ENCODE results near the gene GPR78.

The GPR78 gene

DNA sequence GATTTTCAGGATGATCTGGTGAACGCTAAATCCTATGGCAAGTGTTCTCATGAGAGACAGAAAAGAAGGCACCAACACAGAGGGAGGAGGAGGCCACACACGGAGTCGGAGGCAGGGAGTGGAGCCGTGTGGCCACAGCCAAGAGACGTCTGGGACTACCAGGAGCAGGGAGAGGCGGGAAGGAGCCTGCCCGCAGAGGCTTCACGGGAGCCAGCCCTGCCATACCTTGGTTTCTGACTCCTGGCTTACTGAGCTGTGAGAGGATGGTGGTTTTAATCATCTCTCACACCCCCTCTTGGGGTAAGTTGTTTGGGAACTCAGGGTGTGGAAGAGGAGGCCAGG lies 33.5 kb upstream of the GPR78 start:
- no peak for FAIRE-seq
- no peak for DNase-seq (ENCODE audit: low spot score)

GRCh38 chr4:8547108-8547911 lies 32.9 kb upstream of the GPR78 start:
- peak; percentile 40 for DNase-seq (ENCODE audit: low spot score)
- FAIRE-seq = no peak

DNA sequence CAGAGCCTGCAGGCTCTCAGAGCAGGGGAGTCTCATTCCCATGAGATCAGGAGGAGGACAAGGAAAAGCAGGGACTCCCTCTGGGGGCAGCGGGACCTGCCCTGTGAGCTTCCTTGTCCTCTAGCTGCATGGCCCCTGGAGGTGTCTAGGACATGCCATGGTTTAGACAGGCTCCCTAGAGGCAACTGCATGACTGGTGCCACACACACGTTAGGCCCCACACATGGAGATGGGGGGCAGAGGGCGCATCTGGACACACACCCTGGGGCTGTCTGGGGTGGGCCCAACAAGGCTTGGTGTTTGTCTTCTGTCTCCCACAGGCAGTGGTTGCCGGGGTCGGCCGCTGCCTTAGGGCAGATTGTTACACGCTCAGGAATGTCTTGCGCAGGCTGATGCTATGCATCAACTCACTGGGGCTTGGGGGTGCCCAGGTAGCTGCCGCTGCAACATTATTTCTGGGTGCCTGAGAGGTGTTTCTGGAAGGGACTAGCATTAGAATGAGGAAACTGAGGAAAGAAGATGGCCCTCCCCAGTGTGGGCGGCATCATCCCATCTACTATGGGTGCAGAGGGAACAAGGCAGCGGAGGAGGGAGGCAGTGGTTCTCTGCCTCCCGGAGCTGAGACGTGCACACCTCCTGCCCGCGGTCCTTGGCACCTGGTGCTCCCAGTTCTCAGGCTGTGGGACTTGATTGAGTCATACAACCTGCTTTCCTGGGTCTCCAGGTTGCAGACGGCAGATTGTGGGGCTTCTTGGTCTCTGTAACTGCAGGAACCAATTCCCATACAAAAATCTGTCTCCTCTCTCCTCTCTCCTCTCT lies 32.1 kb upstream of the GPR78 start:
- DNase-seq (ENCODE audit: low spot score) (no peak), FAIRE-seq (no peak)

DNA sequence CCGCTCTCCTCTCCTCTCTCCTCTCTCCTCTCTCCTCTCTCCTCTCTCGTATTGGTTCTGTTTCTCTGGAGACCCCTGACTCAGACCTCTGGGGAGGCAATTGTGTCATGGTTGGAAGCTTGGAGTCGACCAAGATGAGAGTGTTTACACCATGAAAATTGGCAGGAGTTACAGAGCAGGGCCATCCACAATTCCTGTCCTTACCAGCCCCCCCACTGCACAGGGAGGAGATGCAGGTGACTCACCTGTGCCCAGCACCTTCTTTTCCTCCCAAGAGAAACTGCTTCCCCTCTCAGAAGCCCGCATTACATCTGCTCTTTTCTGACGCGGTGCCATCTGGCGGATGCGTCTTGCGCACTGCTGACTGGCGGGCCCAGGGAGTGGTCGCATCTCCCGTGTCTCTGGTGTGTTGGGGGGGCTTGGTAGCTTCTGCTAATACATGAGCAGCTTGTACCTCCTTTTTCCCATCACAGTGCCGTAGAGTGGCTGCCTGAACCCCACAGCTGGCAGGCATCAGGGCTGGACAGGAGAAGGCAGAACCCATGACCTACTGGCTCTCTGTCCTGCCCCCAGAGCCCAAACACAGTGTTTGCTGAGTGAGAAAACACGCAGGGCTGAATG lies 31.4 kb upstream of the GPR78 start:
- DNase-seq (ENCODE audit: low spot score) = no peak
- FAIRE-seq = no peak

GRCh38 chr4:8549352-8549931 lies 30.8 kb upstream of the GPR78 start:
- DNase-seq (ENCODE audit: low spot score) (no peak), FAIRE-seq (no peak)

- FAIRE-seq (no peak), DNase-seq (ENCODE audit: low spot score) (no peak)
Measured at GRCh38 chr4:8550691-8551090, 29.5 kb upstream of the GPR78 start.

GRCh38 chr4:8552024-8552423 lies 28.2 kb upstream of the GPR78 start:
- FAIRE-seq = no peak

DNA sequence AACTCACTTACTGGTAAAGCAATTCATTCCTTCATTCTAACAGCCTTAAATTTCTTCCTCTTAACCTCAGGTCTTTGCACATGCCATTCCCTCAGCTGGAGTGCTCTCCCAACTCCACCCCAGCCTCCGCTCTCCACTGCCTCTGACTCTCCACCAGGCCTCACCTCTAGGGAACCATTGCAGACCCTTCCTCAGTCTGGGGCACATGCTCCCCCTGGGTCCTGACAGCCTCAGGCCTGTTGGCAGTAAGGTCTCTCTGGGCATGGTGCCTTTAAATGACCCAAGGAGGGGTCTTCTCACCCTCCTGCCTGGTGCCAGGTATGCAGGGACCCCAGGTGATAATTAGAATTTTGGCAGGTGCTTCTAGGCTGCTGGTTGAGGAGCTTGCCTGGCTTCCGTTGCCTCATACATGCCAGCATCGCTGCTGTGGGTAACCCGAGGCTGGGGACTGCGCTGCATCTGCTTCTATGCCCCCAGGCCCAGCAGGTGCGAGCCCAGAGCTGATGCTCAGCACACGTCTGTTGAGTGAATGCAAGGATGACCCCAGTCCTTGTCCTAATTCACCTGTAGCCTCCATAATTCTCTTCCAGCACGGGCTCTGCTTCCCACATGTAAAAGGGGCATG lies 27.5 kb upstream of the GPR78 start:
- DNase-seq (ENCODE audit: low spot score) = no peak
- FAIRE-seq = no peak

More at GRCh38 chr4:8552024-8552423, 28.2 kb upstream of the GPR78 start:
- DNase-seq (ENCODE audit: low spot score) = no peak

DNA sequence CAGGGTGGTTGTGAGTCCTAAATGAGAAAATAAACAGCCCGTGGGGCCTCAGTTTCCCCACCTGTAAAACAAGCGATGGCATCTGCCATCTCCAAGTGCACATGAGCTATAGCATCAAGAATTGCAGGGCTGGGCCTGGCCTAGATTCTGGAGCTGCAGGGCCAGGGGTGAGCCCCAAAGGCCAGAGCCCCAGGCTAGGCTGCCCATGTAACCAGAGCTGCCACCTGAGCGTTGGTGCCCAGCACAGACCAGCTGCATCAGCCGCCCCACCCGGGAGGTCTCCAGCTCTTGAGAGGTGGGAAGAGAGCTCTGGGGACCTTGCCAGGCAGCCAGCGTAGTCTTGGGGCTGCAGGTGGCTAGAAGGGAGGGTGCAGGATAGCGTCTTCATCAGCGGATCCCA lies 27.0 kb upstream of the GPR78 start:
- no peak for DNase-seq (ENCODE audit: low spot score)
- FAIRE-seq = no peak

- no peak for FAIRE-seq
- no peak for DNase-seq (ENCODE audit: low spot score)
Measured at GRCh38 chr4:8553991-8554405, 26.2 kb upstream of the GPR78 start.

DNA sequence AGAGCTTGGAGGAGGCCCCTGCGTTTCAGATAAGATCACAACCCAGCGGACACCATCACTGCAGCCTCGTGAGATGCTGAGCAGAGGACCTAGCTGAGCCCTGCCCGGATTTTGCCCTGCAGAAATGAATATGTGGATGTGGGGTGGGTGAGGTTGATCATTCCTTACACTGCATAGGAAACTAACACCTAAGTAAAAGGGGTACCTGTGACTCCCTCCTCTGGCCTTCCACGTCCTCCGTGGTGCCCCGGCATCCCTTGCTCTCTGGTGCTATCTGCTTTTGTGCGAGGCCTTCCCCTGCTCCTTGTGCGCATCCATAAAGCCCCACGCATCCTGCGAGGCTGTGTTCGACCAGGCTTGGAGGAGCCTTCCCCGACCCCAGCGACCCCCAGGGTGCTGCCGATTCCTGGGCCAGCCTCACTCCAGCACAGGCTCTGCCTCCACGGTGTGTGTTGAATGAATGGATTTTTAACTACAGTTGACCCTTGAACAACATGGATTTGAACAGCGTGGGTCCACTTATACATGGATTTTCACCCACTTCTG lies 25.6 kb upstream of the GPR78 start:
- DNase-seq (ENCODE audit: low spot score) (no peak), FAIRE-seq (no peak)

- FAIRE-seq (no peak), DNase-seq (ENCODE audit: low spot score) (no peak)
Measured at GRCh38 chr4:8555716-8556115, 24.5 kb upstream of the GPR78 start.

DNA sequence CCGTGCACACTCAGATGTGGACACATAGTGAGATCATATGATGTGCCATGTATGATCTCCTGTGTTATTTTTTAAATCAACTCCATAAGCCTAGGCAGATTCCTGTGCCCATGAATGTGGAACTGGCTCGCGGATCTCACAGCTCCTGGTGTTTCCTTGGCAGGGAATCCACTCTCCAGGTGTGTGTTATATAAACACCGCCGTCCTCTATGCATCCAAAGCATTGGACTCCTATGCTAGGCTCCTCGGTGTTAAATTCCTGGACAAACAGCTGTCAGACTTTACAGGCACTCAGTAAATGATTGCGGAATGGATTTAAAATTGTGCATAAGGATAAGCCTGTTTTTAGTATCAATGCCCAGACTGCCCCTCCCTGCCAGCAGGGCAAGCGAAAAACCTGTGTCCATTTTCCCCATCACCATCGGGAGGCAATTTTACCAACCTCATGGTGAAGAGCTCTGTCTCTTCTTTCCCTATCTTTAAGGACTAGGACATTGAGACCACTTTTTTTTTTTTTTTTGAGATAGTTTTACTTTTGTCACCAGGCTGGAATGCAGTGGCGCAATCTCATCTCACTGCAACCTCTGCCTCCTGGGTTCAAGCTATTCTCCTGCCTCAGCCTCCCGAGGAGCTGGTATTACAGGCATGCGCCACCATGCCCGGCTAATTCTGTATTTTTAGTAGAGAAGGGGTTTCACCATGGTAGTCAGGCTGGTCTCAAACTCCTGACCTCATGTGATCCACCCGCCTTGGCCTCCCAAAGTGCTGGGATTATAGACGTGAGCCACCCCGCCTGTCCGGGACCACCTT lies 23.6 kb upstream of the GPR78 start:
- FAIRE-seq (no peak), DNase-seq (ENCODE audit: low spot score) (no peak)

DNA sequence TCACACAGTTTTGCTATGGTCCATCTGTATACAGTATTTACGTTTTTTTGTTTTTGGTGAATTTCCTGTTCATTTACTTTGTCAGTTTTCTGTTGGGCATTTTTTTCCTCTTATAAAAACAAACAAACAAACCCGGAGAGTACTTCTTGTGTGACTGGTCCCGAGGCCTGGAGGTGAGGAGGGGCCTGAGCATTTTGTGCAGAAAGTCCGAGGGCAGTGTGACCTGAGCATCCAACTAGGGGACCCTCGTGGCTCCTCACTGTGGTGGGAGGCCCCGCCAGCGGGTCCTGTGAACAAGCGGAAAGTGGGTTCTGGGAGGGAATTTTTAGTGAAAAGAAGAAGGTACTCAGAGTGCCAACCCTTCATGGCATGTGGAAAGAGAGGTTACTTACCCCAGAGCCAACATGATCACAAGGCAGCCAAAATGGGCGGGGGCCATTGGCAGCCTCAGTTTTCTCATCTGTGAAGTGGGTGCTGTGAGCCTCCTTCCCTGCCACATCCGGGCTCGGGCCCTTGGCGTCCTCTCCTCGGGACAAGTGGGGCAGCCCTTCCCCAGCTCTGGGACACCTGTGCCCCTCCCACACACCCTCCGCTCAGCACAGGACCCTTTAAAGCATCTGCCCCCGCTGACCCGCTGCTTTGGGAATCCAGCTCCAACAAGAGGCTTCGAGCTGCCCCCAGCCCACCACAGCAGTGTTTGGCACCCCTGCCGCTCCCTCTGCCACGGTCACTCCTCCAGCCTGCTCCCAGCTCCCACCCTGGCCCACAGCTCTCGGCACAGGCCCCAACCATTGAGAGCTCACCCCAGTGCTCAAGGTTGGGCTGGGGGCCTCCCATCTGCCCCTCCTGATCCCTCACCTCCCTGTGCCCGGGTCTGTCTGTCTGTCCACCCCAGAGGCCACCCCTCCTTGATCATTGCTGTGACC lies 22.8 kb upstream of the GPR78 start:
- DNase-seq (ENCODE audit: low spot score) = no peak
- FAIRE-seq = no peak

DNA sequence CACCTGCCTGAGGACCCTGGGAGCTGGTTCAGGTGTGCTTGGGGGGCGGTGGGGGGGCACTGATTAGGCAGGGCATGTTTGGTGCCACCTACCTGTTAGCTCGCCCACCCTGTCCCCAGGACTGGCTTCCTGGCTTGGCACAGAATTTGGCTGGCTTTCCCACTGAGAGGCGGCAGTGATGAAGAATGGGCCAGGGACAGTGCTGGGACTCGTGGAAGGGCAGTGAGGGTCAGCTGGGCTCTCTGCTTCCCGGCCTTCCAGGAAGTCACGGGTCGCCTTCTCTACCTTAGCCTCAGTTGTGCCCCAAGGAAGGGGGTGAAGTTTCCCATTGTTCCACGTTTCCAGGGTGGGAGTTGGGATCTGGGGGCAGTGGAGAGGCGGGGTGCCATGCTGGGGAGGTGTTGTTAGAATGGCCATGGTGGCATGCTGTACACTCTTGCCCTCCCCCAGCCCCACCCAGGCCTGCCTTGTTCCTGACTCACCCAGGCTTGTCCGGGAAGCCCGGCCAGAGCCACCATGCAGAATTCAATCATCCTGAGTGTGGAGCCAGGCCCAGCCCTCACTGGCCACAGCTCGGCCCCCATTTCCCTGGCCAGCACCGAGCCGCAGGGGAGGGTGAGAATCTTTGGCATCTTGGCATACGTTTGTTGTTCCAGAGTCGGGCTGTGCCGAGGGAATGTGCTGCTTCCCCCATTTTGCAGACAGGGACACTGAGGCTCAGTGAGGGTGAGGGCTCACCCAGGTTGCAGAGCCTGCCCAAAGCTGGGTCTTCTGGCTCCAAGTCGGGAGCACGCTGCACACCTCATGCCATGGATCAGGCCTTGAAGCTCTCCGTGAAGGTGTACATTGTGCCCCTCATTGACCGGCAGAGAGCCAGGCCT lies 21.9 kb upstream of the GPR78 start:
- FAIRE-seq (no peak), DNase-seq (ENCODE audit: low spot score) (peak; percentile 44)

GRCh38 chr4:8559011-8559410 lies 21.2 kb upstream of the GPR78 start:
- DNase-seq (ENCODE audit: low spot score) = no peak
- FAIRE-seq = no peak

GRCh38 chr4:8559524-8560264 lies 20.5 kb upstream of the GPR78 start:
- FAIRE-seq = no peak

More at GRCh38 chr4:8559524-8560264, 20.5 kb upstream of the GPR78 start:
- DNase-seq (ENCODE audit: low spot score) = no peak
